Activated CD4-positive, alpha-beta T cell treated with anti-CD3 and anti-CD28 coated beads, Interleukin-2, Interleukin-4, amounts not matched to agents 100 ng/mL and 50 ng/mL, durations not matched to agents 16 hours and 8 hours (primary cell): ENCODE data around the gene LILRA2.
"Not testable (repeated sequence)": the region's sequence is repeated elsewhere in the genome, so short reads cannot be mapped to it uniquely, and the experiment has no call there.

ENCODE experiments used
- DNase-seq: peaks from one replicate; pipeline ENCODE4 v3.0.0-alpha.2; 2020; ENCODE audit warnings: low spot score

LILRA2 gene

GRCh38 chr19:54573330-54573872 lies at the start of gene LILRA2:
Gene LILRA2 (plus strand): TSS chr19:54573790. CDS start chr19:54573879, 89 bp downstream.
- DNase-seq: no peak

- no peak for DNase-seq
These were observed 48.0 kb upstream of the LILRA2 start for GRCh38 chr19:54525636-54526035.

- DNase-seq: no peak
These were observed 46.6 kb upstream of the LILRA2 start for GRCh38 chr19:54526972-54527371.

DNA sequence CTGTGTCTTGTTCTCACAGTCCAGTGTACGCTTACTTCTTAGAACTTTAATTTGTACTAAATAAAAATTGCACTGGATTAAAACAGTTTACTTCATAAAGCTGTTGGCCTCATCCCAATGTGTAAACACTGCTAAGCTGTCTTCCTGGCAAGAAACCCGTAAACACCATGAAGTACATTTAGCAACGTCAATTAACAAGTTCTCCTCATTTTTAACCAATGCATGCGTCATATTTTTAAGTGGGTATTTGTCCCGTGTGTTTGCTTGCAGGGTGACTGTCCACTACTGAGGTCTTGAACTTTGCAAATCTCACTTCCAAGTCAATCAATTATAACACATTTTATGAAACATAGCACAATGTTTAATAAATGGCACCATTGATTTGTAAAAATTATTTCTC lies 42.7 kb upstream of the LILRA2 start:
- no peak for DNase-seq

- DNase-seq: peak; percentile 65
These were observed 41.1 kb upstream of the LILRA2 start for GRCh38 chr19:54532528-54532927.

- DNase-seq: no peak
These were observed 40.1 kb upstream of the LILRA2 start for GRCh38 chr19:54533476-54533875.

DNA sequence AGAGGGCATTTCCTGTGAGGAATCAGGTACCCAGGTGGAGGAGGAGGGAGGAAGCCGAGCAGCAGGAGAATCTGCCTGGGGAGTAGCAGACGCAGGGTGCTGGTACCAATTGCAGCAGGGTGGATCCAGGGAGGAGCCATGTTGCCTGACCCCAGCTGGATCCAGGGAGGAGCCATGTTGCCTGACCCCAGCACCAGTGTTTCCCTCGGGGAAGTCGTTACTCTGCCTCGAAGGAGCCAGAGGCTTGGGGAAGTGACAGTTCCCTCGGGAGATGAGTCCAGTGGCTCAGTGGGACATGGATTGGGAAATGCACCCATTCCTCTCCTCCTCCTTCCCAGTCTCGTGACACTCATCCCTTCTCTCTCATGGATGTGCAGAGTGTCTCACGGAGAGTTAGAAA lies 39.4 kb upstream of the LILRA2 start:
- no peak for DNase-seq

GRCh38 chr19:54535601-54536000 lies 38.0 kb upstream of the LILRA2 start:
- no peak for DNase-seq

GRCh38 chr19:54536956-54537355 lies 36.6 kb upstream of the LILRA2 start:
- no peak for DNase-seq

GRCh38 chr19:54541712-54542111 lies 31.9 kb upstream of the LILRA2 start:
- DNase-seq: no peak

DNA sequence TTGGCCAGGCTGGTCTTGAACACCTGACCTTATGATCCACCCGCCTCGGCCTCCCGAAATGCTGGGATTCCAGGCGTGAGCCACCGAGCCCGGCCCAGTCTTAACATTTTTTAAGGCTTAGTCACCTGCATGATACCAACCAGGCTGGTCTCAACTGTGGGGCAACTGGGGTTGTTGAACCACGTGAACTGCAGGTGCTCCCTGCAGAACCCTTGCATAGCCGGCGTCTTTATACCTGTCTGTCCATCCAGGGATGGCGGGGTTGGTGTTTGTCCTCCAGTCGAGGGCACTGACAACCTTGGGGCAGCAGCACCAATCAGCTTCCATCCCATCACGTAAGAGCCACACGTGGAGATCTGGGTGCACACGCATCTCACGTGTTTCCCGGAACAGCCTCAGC lies 24.8 kb upstream of the LILRA2 start:
- no peak for DNase-seq

DNA sequence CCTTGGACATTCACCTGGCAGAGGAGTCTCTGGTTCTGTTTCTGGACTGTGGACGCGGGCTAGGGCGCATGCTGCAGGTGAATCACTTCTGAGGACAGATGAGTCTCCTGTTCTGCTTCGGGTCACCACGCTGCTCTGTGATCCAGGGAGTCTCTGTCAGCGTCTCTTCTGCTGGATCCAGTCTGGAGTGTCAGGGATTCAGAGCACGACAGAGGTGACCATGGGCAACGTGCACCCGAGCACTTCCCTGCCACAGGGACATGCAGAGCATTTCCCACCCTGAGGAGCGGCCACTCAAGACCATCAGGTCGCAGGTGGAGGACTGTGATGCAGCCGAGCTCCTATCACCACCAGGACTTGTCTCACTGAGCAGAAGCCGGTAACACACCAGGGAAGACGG lies 24.4 kb upstream of the LILRA2 start:
- no peak for DNase-seq

DNA sequence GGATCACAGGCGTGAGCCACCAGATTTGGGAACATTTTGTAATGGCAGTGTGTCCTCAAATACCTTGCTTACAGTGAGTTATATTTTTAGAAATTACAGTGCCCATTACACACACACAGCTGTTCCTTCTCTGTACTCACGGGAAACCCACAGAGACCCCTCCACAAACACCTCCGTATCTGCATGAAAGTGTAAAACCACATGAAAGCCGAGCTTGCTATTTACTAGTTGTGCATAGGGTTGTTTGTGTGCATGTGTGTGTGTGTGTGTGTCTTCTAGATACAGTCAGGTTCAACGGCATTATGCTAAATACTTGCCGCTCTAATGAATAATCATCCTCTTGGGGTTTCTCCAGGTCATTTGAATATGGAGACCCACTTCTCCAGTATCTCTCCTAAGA lies 22.3 kb upstream of the LILRA2 start:
- DNase-seq: peak; percentile 18

- no peak for DNase-seq
These were observed 21.4 kb upstream of the LILRA2 start for GRCh38 chr19:54551950-54552912.

GRCh38 chr19:54552913-54553310 lies 20.7 kb upstream of the LILRA2 start:
- DNase-seq: no peak

- DNase-seq: no peak
These were observed 19.6 kb upstream of the LILRA2 start for GRCh38 chr19:54554006-54554405.

DNA sequence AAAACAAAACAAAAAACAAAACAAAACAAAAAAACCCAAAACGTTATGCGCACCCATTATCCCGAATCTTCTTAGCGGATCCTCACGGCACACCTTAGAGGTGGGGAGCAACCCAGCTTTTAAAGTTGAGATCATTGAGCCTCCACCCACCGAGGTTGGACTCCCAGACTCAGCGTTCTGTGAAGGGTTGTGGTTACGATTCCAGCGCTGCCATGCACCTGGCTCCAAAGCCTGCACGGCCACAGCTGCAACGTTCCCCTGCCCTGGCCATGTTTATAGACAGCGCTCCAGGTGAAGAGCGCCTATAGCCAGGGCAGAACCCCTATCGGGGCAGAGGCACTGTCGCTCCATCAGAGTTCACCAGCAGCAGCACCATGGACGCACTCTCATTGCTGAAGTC lies 18.7 kb upstream of the LILRA2 start:
- DNase-seq: no peak

- DNase-seq: no peak
These were observed 17.4 kb upstream of the LILRA2 start for GRCh38 chr19:54556194-54556593.

- no peak for DNase-seq
These were observed 15.3 kb upstream of the LILRA2 start for GRCh38 chr19:54558339-54558738.

DNA sequence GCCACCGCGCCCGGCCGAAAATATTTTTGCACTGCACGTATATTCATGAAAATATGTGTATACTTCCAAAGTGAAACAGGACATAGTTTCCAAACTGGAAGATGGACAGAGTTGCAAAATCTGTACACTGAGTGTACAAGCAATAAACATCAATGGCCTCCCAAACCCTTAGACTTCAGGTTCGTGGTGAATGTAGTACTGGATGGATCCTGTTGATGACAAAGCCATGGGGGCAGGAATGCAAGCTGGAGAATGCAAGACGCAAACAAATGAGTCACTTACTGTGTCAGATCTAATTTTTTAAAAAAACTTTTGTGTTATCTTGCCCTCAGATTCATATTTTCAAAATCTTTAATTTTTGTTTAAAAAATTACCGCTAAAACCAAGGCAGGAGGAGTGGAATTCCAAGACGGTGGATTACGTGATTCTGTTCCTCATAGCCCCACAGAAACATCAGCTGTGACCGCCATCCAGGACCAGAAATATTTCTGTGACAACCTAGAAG lies 12.7 kb upstream of the LILRA2 start:
- DNase-seq: no peak

- no peak for DNase-seq
These were observed 11.8 kb upstream of the LILRA2 start for GRCh38 chr19:54561840-54562239.

DNA sequence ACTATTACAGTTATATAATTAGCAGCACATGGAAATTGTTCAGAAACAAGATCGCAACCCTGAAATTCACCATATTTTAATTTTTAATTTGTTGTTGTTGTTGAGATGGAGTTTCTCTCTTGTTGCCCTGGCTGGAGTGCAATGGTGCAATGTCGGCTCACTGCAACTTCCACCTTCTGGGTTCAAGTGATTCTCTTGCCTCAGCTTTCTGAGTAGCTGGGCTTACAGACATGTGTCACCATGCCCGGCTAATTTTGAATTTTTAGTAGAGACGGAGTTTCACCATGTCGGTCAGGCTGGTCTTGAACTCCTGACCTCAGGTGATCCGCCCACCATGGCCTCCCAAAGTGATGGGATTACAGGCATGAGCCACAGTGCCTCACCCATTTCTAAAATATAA lies 10.4 kb upstream of the LILRA2 start:
- not testable (repeated sequence) for DNase-seq

DNA sequence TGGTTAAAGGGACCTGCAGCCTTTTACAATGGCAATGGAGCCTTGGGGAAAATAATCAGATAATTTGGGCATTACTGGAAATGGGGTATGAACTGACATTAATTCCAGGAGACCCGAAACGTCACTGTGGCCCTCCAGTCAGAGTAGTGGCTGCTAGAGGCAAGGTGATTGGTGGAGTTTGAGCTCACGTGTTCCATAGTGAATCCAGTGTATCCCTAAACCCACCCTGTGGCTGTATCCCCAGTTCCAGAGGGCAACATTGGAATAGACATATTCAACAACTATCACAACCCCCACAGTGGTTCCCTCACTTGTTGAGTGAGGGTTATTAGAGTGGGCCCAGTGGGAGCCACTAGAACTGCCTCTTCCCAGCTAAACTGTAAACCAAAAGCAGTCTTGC lies 3.3 kb upstream of the LILRA2 start:
- no peak for DNase-seq
